ENCODE results near the gene PFKFB4. TPM values are rescaled to one million over a fixed set of nuclear protein-coding genes. Genes with fewer than 3 reads are reported as not detected.
A peak's percentile ranks its signal among the peaks of the same experiment; 100 is the strongest.
"Not testable (repeated sequence)": the region's sequence is repeated elsewhere in the genome, so short reads cannot be mapped to it uniquely, and the experiment has no call there.

Gene PFKFB4
- total RNA-seq, 1 donor from 2014 or later, result 10.7 TPM

- DNase-seq (ENCODE audit: extremely low read depth, low read depth, low spot score), result no peak
Observed at GRCh38 chr3:48561045-48561736, 4.6 kb upstream of the PFKFB4 start.

- no peak for DNase-seq (ENCODE audit: extremely low read depth, low read depth, low spot score)
Observed at GRCh38 chr3:48560648-48561018, 4.0 kb upstream of the PFKFB4 start.

- no peak for DNase-seq (ENCODE audit: extremely low read depth, low read depth, low spot score)
Observed at GRCh38 chr3:48558493-48559134, 2.0 kb upstream of the PFKFB4 start.

- no peak for DNase-seq (ENCODE audit: extremely low read depth, low read depth, low spot score)
Observed at GRCh38 chr3:48555949-48556795, 431 bp downstream of the PFKFB4 start.

- no peak for DNase-seq (ENCODE audit: extremely low read depth, low read depth, low spot score)
Observed at GRCh38 chr3:48555231-48555948, 1.2 kb downstream of the PFKFB4 start.

- DNase-seq (ENCODE audit: extremely low read depth, low read depth, low spot score), result no peak
Observed at GRCh38 chr3:48553886-48554845, 2.4 kb downstream of the PFKFB4 start.

GRCh38 chr3:48553361-48553760, 3.2 kb downstream of the PFKFB4 start:
- DNase-seq (ENCODE audit: extremely low read depth, low read depth, low spot score), result no peak

- DNase-seq (ENCODE audit: extremely low read depth, low read depth, low spot score), result no peak
Observed at GRCh38 chr3:48552111-48552951, 4.3 kb downstream of the PFKFB4 start.

GRCh38 chr3:48551651-48552050, 5.0 kb downstream of the PFKFB4 start:
- DNase-seq (ENCODE audit: extremely low read depth, low read depth, low spot score), result not testable (repeated sequence)

- DNase-seq (ENCODE audit: extremely low read depth, low read depth, low spot score), result peak; percentile 36
Observed at GRCh38 chr3:48548729-48549705, 7.6 kb downstream of the PFKFB4 start.

GRCh38 chr3:48548126-48548525, 8.5 kb downstream of the PFKFB4 start:
- no peak for DNase-seq (ENCODE audit: extremely low read depth, low read depth, low spot score)

- no peak for DNase-seq (ENCODE audit: extremely low read depth, low read depth, low spot score)
Observed at GRCh38 chr3:48546203-48546829, 10.3 kb downstream of the PFKFB4 start.

GRCh38 chr3:48544141-48544540, 12.5 kb downstream of the PFKFB4 start:
- DNase-seq (ENCODE audit: extremely low read depth, low read depth, low spot score), result no peak

- DNase-seq (ENCODE audit: extremely low read depth, low read depth, low spot score), result no peak
Observed at GRCh38 chr3:48543271-48543866, 13.2 kb downstream of the PFKFB4 start.

GRCh38 chr3:48538451-48538850, 18.2 kb downstream of the PFKFB4 start:
- no peak for DNase-seq (ENCODE audit: extremely low read depth, low read depth, low spot score)

GRCh38 chr3:48536785-48537184, 19.8 kb downstream of the PFKFB4 start:
- no peak for DNase-seq (ENCODE audit: extremely low read depth, low read depth, low spot score)

- DNase-seq (ENCODE audit: extremely low read depth, low read depth, low spot score), result no peak
Observed at GRCh38 chr3:48536116-48536515, 20.5 kb downstream of the PFKFB4 start.

Measured in glomerular endothelial cell (primary cell).